Right lobe of liver (tissue), 6 donors: ENCODE measurements around the gene NR6A1. TPM values are rescaled to one million over a fixed set of nuclear protein-coding genes. Genes with fewer than 3 reads are reported as not detected.

Source experiments
- ATAC-seq, 4 donors: fragments of 200-7000 bp; cut with Tn5 transposase; one replicate each; pipeline ENCODE4 v1.9.1; 2020; ENCODE audit warnings: mild to moderate bottlenecking in 4 of 4, moderate library complexity in 4 of 4
- DNase-seq, 3 donors: peaks; one replicate each; pipeline ENCODE4 v3.0.0-alpha.2; 2020
- H3K27ac ChIP-seq, 3 donors: fragments of 200-600 bp; one replicate each; pipeline ENCODE4 v1.8.0; 2022
- H3K27me3 ChIP-seq, 2 donors: fragments of 200-600 bp; one replicate each; pipeline ENCODE4 v1.8.0; 2022
- H3K36me3 ChIP-seq, 4 donors: fragments of 200-600 bp; sonication (generic) in 1 of 4; one replicate each; pipeline versions ENCODE4 v1.5.1 to v1.8.0; 2017 to 2022; ENCODE audit warnings: control low read depth in 1 of 4
- H3K4me1 ChIP-seq, 4 donors: fragments of 200-600 bp; sonication (generic) in 1 of 4; one replicate each; pipeline versions ENCODE4 v1.5.1 to v1.8.0; 2017 to 2022; ENCODE audit warnings: control low read depth in 1 of 4
- H3K4me3 ChIP-seq, 3 donors: fragments of 200-600 bp; one replicate each; pipeline ENCODE4 v1.8.0; 2022
- H3K9me3 ChIP-seq, 4 donors: fragments of 200-600 bp; sonication (generic) in 1 of 4; one replicate each; pipeline versions ENCODE4 v1.5.1 to v1.8.0; 2017 to 2022; ENCODE audit warnings: control low read depth in 1 of 4
- POLR2A ChIP-seq: fragments of 450-650 bp; IDR thresholded peaks from one replicate; pipeline ENCODE4 v1.6.1; 2017; ENCODE audit warnings: antibody characterized with exemption, mild to moderate bottlenecking
- WGBS: methylation state at CpG from one replicate; pipeline ENCODE4 v1.1.6; 2018; ENCODE audit warnings: low coverage, low lambda C conversion rate; ENCODE audit not compliant: insufficient coverage; ENCODE audit errors: missing lambda C conversion rate; 5-methylcytosine and 5-hydroxymethylcytosine counted together
- intact Hi-C, 2 donors: fragments of 100-400 bp; cut with DNase I; formaldehyde crosslinking; loops; one replicate each; pipeline versions ENCODE4 v1.11.2 to v1.14.1; 2022
- total RNA-seq, 6 experiments: library from RNA; depleted of rRNA in 2 of 6; stranded (reverse); fragments of >200 nt in 2 of 6; fragmentation: NEBNext Ultra II Directional in 3 of 6; extraction: Animal tissue kit (Norgen Biotek cat#: 25700) in 3 of 6; gene quantifications; one replicate each; pipeline versions ENCODE4 v1.1.0 to v1.2.4, GENCODE V29; 2016 to 2023
- TF ChIP-seq, protein P1 (sequence below), 4 donors: fragments of 200-600 bp in 3 of 4; fragments of 450-650 bp in 1 of 4; IDR thresholded peaks; one replicate each; pipeline versions ENCODE4 v1.5.1 to v1.8.0; 2016 to 2022; ENCODE audit warnings: antibody characterized with exemption in 4 of 4, mild to moderate bottlenecking in 2 of 4
- donor health status: DM: no; HTN: yes; CAD: no.
- donor health status: DM: no; HTN: no; CAD: no.
- donor health status: DM: no; HTN: no; CAD: no.
- donor health status: DM: no; HTN: yes; CAD: no.
- donor health status: DM: no; HTN: yes; CAD: no.

The NR6A1 gene
- total RNA-seq, 6 experiments from 2014 or later: 1.3 to 3.6 (median 1.9) TPM

- ATAC-seq (no peak), DNase-seq (no peak)
- 100% methylated on average over 1 of the region's 1 CpG for WGBS
- Histone ChIP-seq H3K9me3 (no peaks in the 10 kb centered on the region), H3K27ac (no peak overlapping the region), H3K4me1 (no peaks in the 10 kb centered on the region), H3K4me3 (no peak overlapping the region), H3K27me3 (no peaks in the 10 kb centered on the region), H3K36me3 (no peaks in the 10 kb centered on the region)
- no peak for TF ChIP-seq POLR2A
- TF ChIP-seq, protein P1, sequence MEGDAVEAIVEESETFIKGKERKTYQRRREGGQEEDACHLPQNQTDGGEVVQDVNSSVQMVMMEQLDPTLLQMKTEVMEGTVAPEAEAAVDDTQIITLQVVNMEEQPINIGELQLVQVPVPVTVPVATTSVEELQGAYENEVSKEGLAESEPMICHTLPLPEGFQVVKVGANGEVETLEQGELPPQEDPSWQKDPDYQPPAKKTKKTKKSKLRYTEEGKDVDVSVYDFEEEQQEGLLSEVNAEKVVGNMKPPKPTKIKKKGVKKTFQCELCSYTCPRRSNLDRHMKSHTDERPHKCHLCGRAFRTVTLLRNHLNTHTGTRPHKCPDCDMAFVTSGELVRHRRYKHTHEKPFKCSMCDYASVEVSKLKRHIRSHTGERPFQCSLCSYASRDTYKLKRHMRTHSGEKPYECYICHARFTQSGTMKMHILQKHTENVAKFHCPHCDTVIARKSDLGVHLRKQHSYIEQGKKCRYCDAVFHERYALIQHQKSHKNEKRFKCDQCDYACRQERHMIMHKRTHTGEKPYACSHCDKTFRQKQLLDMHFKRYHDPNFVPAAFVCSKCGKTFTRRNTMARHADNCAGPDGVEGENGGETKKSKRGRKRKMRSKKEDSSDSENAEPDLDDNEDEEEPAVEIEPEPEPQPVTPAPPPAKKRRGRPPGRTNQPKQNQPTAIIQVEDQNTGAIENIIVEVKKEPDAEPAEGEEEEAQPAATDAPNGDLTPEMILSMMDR (IDR thresholded peaks at IDR 0.05): no peak
- intact Hi-C loops: no loop called here
These were observed 118.9 kb downstream of the NR6A1 start for GRCh38 chr9:124652203-124652602.

GRCh38 chr9:124645274-124645673, 125.8 kb downstream of the NR6A1 start:
- no peaks in the 10 kb centered on the region for H3K27me3 ChIP-seq
- H3K36me3 ChIP-seq: no peaks in the 10 kb centered on the region
- no peaks in the 10 kb centered on the region for H3K4me1 ChIP-seq
- intact Hi-C loops: no loop called here
- H3K27ac ChIP-seq: no peak overlapping the region
- TF ChIP-seq, protein P1 (IDR thresholded peaks at IDR 0.05): no peak
- TF ChIP-seq POLR2A: no peak
- no peak for ATAC-seq
- no peak overlapping the region for H3K4me3 ChIP-seq
- no peak for DNase-seq
- no peaks in the 10 kb centered on the region for H3K9me3 ChIP-seq

GRCh38 chr9:124639637-124640036, 131.5 kb downstream of the NR6A1 start:
- Histone ChIP-seq H3K27me3 (no peaks in the 10 kb centered on the region), H3K9me3 (no peaks in the 10 kb centered on the region), H3K4me3 (no peak overlapping the region), H3K27ac (no peak overlapping the region), H3K4me1 (no peaks in the 10 kb centered on the region), H3K36me3 (no peaks in the 10 kb centered on the region)
- ATAC-seq: no peak
- TF ChIP-seq, protein P1 (IDR thresholded peaks at IDR 0.05): no peak
- no peak for TF ChIP-seq POLR2A
- intact Hi-C loops: no loop called here
- no peak for DNase-seq

DNA sequence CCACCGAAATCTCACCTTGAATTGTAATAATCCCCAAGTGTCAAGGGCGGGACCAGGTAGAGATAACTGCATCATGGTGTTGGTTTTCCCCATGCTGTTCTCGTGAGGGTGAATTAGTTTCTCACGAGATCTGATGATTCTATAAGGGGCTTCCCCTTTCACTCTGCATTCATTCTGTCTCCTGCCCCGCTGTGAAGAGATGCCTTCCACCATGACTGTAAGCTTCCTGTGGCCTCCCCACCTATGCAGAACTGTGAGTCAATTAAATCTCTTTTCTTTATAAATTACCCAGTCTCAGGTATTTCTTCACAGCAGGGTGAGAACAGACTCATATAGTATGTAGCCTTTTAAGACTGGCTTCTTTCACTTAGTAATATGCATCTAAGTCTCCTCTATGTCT, 135.8 kb downstream of the NR6A1 start:
- Histone ChIP-seq H3K27ac (no peak overlapping the region), H3K27me3 (no peaks in the 10 kb centered on the region), H3K9me3 (no peaks in the 10 kb centered on the region), H3K36me3 (no peaks in the 10 kb centered on the region), H3K4me3 (no peak overlapping the region), H3K4me1 (no peaks in the 10 kb centered on the region)
- WGBS: 96% methylated on average over 4 of the region's 5 CpGs
- intact Hi-C loops: no loop called here
- ATAC-seq (no peak), DNase-seq (no peak)
- TF ChIP-seq POLR2A: no peak
- TF ChIP-seq, protein P1 (IDR thresholded peaks at IDR 0.05): no peak

GRCh38 chr9:124632077-124632621, 139.0 kb downstream of the NR6A1 start:
- H3K4me1 ChIP-seq: no peaks in the 10 kb centered on the region
- H3K36me3 ChIP-seq: no peaks in the 10 kb centered on the region
- H3K27ac ChIP-seq: no peak overlapping the region
- DNase-seq (no peak), ATAC-seq (no peak)
- H3K4me3 ChIP-seq: no peak overlapping the region
- TF ChIP-seq, protein P1 (IDR thresholded peaks at IDR 0.05): no peak
- TF ChIP-seq POLR2A: no peak
- no peaks in the 10 kb centered on the region for H3K9me3 ChIP-seq
- WGBS: 62% methylated on average over 5 of the region's 5 CpGs
- intact Hi-C loops: no loop called here
- H3K27me3 ChIP-seq: no peaks in the 10 kb centered on the region
